Transverse colon (tissue), 3 donors: ENCODE measurements around the gene BNIP1.
"Not testable (repeated sequence)": the region's sequence is repeated elsewhere in the genome, so short reads cannot be mapped to it uniquely, and the experiment has no call there.

Experiments
- EP300 ChIP-seq: sonication (generic); formaldehyde crosslinking; IDR thresholded peaks from one replicate; pipeline ENCODE4 v1.6.1; 2017; ENCODE audit warnings: antibody characterized with exemption, low read depth
- POLR2A ChIP-seq: fragments of 450-650 bp; IDR thresholded peaks from one replicate; pipeline ENCODE4 v1.6.1; 2016; ENCODE audit warnings: antibody characterized with exemption, mild to moderate bottlenecking, moderate library complexity
- TF ChIP-seq, protein P1 (sequence below), 5 experiments: fragments of 200-600 bp in 3 of 5; fragments of 450-650 bp in 2 of 5; sonication (generic) in 3 of 5; IDR thresholded peaks; 1 replicate in 2 of 5; 2 replicates in 3 of 5; pipeline ENCODE4 v1.5.1; 2016 to 2017; ENCODE audit warnings: antibody characterized with exemption in 5 of 5, inconsistent platforms in 3 of 5, mild to moderate bottlenecking in 2 of 5, moderate library complexity in 1 of 5

DNA sequence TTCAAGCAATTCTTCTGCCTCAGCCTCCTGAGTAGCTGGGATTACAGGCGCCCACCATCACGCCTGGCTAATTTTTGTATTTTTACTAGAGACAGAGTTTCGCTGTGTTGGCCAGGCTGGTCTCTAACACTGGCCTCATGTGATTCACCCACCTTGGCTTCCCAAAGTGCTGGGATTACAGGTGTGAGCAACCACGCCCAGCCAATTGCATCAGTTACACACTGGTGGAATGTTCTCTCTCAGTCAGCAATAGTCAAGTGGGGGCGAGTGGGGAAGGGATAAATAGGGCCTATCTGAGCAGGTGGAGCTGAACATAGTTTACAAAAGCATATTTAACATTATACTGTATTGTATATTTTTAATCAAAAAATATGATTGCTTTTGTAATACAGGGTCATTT lies 10.3 kb downstream of the BNIP1 start:
- TF ChIP-seq, protein P1, sequence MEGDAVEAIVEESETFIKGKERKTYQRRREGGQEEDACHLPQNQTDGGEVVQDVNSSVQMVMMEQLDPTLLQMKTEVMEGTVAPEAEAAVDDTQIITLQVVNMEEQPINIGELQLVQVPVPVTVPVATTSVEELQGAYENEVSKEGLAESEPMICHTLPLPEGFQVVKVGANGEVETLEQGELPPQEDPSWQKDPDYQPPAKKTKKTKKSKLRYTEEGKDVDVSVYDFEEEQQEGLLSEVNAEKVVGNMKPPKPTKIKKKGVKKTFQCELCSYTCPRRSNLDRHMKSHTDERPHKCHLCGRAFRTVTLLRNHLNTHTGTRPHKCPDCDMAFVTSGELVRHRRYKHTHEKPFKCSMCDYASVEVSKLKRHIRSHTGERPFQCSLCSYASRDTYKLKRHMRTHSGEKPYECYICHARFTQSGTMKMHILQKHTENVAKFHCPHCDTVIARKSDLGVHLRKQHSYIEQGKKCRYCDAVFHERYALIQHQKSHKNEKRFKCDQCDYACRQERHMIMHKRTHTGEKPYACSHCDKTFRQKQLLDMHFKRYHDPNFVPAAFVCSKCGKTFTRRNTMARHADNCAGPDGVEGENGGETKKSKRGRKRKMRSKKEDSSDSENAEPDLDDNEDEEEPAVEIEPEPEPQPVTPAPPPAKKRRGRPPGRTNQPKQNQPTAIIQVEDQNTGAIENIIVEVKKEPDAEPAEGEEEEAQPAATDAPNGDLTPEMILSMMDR (IDR thresholded peaks at IDR 0.05): not testable (repeated sequence)
- TF ChIP-seq POLR2A, EP300: not testable (repeated sequence)
